ENCODE results near the gene PAK4.

DNA sequence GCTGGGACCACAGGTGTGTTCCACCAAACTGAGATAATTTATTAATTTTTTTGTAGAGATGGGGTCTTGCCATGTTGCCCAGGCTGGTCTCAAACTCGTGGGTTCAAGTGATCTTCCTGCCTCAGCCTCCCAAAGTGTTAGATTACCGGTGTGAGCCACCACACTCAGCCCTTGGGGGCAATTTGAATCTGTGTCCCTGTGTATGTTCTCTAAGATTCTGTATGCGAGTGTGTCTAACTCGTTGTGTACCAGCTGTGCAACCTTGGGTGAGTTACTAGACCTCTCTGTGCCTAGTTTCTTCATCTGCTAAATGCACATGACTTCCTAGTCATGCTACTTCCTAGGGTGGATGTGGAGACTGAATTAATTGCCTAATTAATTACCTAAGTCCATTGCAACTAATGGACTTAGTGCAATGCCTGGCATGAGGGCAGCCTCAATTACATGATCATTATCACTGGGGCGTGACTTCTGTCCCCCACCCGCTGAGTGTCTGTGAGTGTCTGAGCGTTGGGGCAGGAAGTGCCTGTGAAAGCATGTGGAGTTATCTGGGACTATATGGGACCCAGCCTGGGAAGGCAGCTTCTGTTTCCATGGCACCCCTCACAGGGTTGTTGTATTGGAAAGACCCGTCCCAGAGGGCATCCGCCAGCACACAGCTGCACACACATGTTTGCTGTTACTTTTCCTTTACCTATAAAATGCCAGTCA is 69.4 kb downstream of the PAK4 start:
- TF ChIP-seq, protein P1, sequence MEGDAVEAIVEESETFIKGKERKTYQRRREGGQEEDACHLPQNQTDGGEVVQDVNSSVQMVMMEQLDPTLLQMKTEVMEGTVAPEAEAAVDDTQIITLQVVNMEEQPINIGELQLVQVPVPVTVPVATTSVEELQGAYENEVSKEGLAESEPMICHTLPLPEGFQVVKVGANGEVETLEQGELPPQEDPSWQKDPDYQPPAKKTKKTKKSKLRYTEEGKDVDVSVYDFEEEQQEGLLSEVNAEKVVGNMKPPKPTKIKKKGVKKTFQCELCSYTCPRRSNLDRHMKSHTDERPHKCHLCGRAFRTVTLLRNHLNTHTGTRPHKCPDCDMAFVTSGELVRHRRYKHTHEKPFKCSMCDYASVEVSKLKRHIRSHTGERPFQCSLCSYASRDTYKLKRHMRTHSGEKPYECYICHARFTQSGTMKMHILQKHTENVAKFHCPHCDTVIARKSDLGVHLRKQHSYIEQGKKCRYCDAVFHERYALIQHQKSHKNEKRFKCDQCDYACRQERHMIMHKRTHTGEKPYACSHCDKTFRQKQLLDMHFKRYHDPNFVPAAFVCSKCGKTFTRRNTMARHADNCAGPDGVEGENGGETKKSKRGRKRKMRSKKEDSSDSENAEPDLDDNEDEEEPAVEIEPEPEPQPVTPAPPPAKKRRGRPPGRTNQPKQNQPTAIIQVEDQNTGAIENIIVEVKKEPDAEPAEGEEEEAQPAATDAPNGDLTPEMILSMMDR (IDR thresholded peaks at IDR 0.05 in 2 of 3, conservative IDR thresholded peaks at IDR 0.05 in 1 of 3; ENCODE audit: control insufficient read depth in 2 of 3, extremely low read depth in 1 of 3, insufficient read depth in 1 of 3, low read depth in 3 of 3, low read length in 3 of 3), result no peak
- TF ChIP-seq RAD21 (IDR thresholded peaks at IDR 0.05; ENCODE audit: insufficient read depth, low read depth, low read length) (no peak), POLR2AphosphoS5 (IDR thresholded peaks at IDR 0.05; ENCODE audit: low read length) (no peak), ATF7 (IDR thresholded peaks at IDR 0.05; ENCODE audit: low read depth) (no peak), MXI1 (IDR thresholded peaks at IDR 0.05; ENCODE audit: low read depth, low read length) (no peak), POLR2A (IDR thresholded peaks at IDR 0.05; ENCODE audit: low read depth, low read length) (no peak), HCFC1 (IDR thresholded peaks at IDR 0.05; ENCODE audit: low read length) (no peak)
- TF ChIP-seq, protein P2, sequence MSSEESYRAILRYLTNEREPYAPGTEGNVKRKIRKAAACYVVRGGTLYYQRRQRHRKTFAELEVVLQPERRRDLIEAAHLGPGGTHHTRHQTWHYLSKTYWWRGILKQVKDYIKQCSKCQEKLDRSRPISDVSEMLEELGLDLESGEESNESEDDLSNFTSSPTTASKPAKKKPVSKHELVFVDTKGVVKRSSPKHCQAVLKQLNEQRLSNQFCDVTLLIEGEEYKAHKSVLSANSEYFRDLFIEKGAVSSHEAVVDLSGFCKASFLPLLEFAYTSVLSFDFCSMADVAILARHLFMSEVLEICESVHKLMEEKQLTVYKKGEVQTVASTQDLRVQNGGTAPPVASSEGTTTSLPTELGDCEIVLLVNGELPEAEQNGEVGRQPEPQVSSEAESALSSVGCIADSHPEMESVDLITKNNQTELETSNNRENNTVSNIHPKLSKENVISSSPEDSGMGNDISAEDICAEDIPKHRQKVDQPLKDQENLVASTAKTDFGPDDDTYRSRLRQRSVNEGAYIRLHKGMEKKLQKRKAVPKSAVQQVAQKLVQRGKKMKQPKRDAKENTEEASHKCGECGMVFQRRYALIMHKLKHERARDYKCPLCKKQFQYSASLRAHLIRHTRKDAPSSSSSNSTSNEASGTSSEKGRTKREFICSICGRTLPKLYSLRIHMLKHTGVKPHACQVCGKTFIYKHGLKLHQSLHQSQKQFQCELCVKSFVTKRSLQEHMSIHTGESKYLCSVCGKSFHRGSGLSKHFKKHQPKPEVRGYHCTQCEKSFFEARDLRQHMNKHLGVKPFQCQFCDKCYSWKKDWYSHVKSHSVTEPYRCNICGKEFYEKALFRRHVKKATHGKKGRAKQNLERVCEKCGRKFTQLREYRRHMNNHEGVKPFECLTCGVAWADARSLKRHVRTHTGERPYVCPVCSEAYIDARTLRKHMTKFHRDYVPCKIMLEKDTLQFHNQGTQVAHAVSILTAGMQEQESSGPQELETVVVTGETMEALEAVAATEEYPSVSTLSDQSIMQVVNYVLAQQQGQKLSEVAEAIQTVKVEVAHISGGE (CRISPR knock-in tag; IDR thresholded peaks at IDR 0.05), result no peak
- TF ChIP-seq, protein P3, sequence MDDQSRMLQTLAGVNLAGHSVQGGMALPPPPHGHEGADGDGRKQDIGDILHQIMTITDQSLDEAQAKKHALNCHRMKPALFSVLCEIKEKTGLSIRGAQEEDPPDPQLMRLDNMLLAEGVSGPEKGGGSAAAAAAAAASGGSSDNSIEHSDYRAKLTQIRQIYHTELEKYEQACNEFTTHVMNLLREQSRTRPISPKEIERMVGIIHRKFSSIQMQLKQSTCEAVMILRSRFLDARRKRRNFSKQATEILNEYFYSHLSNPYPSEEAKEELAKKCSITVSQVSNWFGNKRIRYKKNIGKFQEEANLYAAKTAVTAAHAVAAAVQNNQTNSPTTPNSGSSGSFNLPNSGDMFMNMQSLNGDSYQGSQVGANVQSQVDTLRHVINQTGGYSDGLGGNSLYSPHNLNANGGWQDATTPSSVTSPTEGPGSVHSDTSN (IDR thresholded peaks at IDR 0.05; ENCODE audit: insufficient replicate concordance, low read depth, low read length), result no peak
